HG03378 (cell line): Measurements from ENCODE around the gene RBMS3.
"Not testable (repeated sequence)": the region's sequence is repeated elsewhere in the genome, so short reads cannot be mapped to it uniquely, and the experiment has no call there.

Experiments used
- ATAC-seq: cut with Tn5 transposase; IDR thresholded peaks from one replicate; pipeline ENCODE4 v1.9.1; 2021; ENCODE audit warnings: mild to moderate bottlenecking, moderate library complexity; ENCODE audit not compliant: unreplicated experiment

Gene RBMS3

DNA sequence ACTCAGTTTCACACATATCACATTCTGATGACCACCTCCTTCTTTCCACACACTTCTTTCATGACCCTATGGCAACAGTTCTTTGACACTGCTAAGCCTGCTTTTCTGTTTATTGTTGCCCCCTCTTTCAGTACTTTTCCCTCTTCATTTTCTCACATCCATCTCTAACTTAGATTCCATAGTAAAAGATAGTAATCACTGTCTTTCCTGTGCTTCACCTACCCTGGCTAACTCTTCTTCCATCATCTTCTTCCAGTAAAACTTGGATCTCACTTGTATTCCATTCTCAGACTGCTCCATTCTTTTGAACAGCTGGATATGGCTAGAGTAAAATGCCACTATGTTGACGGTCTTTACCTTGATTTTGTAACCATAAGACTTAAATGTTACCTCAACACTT lies 692.9 kb downstream of the RBMS3 start:
- no peak for ATAC-seq

- no peak for ATAC-seq
Measured at GRCh38 chr3:29976871-29977270, 696.0 kb downstream of the RBMS3 start.

DNA sequence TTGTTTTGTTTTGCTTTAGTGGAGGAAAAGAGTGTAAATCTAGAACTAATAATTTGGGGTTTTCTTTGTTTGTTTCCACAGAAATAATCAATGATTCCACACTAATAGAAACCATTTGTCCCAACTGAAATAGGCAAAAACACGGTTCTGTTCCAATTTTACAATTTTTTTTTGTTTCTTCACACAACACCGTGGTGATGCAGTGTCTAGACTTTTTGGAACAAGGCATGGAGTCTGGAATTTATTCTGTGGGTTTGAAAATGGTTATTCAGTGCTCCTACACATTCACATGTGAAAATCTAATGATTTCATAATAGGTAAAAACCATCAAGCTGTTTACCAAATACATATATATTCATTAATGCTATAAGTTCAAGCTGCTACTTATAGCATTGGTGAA lies 696.5 kb downstream of the RBMS3 start:
- no peak for ATAC-seq

GRCh38 chr3:29978036-29978435 lies 697.2 kb downstream of the RBMS3 start:
- ATAC-seq = no peak

- ATAC-seq = no peak
Measured at GRCh38 chr3:29991198-29991597, 710.3 kb downstream of the RBMS3 start.

DNA sequence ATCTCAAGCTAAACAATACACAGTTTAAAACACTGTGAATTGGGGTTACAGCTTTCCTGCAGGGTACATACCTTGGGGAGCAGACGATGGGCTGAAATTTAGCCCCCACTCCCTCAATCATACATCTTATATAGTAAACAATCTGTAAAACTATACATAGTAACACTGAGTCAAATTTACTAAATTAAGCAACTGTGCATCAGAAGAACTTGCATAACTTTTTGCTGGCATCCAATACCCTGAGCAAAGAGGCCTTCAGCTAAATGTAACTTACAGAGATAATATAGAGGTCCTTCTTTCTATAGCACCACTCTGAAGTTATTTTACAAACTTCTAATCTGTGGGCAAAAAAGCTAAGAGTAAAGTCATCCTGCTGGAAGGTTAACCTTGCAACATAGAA lies 721.9 kb downstream of the RBMS3 start:
- no peak for ATAC-seq

DNA sequence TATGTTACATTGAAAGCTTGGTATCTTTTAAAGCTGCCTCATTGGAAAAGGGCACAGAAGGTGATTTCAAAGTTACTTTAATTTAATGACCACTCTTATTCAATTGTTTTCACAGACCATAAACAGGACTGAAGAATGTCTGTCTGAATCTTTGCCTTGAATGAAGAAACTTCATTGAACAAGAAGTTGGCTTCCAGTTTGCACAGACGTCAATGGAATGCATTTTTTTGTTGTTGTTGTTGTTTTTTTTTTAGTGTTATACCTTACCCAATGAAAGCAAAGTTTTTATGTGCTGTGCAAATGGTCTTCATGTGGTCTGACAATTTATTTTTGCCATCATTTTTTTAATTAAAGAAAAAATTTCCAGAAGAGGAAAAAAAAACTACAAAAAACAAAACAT lies 722.9 kb downstream of the RBMS3 start:
- ATAC-seq = no peak

DNA sequence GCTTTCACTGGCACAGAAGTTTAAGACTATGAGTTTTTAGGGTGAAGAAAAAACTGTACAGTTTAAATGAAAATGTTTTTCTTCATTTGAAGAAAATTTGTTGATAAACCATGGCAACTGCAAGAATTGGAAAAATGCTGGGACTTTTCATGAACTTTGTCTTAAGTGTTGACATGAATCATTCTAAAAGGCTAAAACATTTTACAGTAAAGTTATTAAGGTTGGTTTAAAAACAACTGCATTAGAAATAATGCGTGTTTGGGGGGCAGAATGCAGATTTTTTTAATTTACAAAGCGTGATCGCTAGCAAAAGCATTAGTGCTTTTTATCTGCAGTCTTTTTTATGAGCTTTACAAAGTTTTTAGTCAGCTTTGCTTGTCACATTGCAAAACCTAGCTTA lies 723.6 kb downstream of the RBMS3 start:
- ATAC-seq = no peak

DNA sequence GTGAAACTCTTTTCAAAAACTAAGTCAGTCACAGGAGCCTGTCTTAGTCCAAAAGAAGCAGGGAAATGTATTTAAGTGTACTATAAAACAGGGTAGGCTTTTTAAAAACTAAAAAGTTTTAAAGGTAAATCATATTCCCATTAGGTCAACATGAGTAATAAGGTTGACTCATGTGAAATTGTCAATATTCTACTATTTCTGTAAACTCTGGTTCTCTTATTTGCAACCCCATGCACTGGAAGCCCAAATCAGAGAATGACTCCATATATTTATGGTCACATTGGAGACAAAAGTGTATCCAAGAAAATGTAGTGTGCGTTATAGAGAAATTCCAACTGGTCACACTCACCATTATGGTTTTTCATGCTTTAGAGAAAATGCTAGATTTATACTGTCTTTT lies 725.2 kb downstream of the RBMS3 start:
- no peak for ATAC-seq

- ATAC-seq = no peak
Measured at GRCh38 chr3:30007668-30008067, 726.8 kb downstream of the RBMS3 start.

DNA sequence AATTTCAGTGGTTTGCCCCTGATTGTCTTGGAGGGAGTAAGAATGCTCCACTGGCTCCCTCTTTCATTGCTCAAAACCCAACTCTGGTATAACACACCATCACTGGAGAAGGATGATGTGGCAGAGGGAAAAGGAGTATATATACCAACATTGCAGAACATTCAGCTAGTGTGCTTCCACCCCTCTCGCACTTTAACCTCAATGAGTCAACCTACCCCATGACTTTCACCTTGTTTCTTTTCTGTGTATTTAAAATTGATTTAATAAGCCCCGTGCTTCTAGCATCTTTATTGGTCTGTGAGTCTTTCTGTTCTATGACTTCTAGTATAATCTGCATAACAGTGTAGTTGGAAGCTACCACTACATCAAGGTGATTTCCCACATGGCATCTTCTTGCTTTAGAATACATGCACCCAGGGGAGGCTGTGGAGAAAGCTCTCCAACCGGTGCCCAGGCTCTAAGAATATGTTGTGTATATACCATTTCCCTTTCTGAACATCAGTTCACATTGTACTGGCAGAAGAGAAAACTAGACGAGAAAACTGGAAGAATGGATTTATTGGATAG lies 730.4 kb downstream of the RBMS3 start:
- no peak for ATAC-seq

DNA sequence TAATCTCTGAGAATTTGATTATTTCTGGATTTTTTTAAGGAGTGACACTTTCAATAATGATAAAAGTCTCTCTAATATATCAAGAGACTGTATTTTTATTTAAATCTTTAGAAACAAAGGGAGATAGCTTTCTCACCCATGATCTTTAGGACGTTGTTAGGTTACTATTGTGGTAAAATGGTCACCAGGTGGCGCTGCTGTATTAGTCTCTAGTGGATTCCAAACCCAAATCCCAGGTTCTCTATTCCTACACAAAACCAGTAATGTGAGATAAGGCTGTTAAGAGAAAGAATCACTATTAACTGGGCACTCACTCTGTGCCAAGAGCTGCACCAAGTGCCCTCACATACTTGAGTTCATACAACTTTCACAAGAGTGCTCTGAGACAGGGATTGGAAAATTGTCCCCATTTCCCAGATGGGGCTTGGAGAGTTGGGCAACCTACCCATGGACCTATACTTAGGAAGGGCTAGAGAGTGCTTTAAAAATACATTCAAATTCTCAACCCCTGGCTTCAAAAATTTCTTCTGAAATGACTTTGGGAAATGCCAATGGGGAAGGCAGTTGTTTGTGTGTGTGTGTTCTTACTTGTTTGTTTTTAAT lies 732.2 kb downstream of the RBMS3 start:
- no peak for ATAC-seq

- no peak for ATAC-seq
Measured at GRCh38 chr3:30017901-30018300, 737.0 kb downstream of the RBMS3 start.

DNA sequence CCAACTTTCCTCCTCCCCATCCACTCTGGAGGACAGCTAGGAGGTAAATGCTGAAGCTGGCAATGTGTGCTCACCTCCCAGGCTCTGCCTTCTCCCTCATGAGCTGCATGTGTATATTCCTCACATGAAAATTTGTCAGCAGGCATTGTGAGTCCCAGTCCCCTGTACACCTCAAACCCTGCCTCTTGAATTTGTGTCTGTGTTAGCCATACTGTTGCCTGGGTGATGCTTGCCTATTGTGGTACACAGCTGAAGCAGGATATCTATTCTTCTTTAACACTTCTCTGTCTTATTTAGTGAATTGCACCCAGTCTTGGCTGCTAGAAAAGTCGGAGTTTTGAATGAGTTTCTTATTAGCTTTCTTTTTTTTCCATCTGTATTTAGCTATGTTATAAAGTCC lies 739.5 kb downstream of the RBMS3 start:
- ATAC-seq = no peak

GRCh38 chr3:30024466-30024865 lies 743.6 kb downstream of the RBMS3 start:
- ATAC-seq = no peak

DNA sequence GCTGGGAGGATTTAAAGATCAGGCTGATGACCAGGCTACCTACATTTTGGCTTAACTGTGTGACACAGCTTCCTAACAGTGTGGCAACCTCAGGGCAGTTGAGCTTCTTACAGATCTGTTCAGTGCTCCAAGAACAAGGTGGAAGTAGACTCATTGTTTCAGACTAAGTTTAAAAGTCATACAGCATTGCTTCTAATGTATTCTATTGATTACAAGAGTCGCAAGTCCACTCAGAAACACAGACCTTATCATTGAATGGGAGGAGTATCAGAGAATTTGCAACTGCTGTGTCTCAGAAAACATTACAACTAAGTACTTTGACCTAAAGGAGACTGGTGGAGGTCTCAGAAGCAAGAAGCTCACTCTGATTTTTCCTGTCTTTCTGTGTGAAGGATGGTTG lies 746.0 kb downstream of the RBMS3 start:
- no peak for ATAC-seq

DNA sequence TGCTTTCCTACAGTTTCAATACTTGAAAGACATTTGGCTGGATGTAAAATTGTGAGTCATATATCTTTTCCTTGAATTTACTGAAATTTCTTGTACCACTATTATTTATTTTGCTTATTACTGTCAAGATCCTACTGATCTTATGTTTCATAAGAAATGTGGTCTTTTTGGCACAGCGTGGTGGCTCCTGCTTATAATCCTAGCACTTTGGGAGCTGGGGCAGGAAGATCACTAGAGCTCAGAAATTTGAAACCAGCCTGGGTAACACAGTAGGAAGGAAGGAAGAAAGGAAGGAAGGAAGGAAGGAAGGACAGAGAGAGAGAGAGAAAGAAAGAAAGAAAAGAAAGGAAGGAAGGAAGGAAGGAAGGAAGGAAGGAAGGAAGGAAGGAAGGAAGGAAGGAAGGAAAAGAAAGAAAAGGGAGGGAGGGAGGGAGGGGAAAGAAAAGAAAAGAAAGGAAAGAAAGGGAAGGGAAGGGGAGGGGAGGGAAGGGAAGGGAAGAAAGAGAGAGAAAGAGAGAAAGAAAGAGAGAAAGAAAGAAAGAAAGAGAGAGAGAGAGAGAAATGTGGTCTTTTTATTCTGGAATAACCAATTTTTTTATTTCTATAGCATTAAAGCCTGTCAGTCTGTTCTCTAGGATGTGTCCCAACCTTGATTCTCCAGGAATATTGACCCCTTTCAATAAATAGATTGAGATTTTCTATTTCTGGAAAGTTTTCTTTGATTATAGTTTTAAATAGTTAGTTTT lies 753.5 kb downstream of the RBMS3 start:
- no peak for ATAC-seq

GRCh38 chr3:30035935-30036567 lies 755.2 kb downstream of the RBMS3 start:
- ATAC-seq = no peak

GRCh38 chr3:30040126-30040525 lies 759.3 kb downstream of the RBMS3 start:
- no peak for ATAC-seq

DNA sequence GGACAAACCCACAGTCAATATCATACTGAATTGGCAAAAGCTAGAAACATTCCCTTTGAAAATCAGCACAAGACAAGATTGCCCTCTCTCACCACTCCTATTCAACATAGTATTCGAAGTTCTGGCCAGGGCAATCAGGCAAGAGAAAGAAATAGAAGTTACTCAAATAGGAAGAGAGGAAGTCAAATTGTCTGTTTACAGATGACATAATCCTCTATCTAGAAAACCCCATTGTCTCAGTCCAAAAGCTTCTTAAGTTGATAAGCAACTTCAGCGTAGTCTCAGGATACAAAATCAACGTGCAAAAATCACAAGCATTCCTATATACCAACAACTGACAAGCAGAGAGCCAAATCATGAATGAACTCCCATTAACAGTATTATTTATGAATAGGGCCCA lies 760.6 kb downstream of the RBMS3 start:
- ATAC-seq = not testable (repeated sequence)

GRCh38 chr3:30042274-30042859 lies 761.5 kb downstream of the RBMS3 start:
- no peak for ATAC-seq
